Measurements from ENCODE around the gene KDM2B.
A peak's percentile ranks its signal among the peaks of the same experiment; 100 is the strongest.

KDM2B gene

DNA sequence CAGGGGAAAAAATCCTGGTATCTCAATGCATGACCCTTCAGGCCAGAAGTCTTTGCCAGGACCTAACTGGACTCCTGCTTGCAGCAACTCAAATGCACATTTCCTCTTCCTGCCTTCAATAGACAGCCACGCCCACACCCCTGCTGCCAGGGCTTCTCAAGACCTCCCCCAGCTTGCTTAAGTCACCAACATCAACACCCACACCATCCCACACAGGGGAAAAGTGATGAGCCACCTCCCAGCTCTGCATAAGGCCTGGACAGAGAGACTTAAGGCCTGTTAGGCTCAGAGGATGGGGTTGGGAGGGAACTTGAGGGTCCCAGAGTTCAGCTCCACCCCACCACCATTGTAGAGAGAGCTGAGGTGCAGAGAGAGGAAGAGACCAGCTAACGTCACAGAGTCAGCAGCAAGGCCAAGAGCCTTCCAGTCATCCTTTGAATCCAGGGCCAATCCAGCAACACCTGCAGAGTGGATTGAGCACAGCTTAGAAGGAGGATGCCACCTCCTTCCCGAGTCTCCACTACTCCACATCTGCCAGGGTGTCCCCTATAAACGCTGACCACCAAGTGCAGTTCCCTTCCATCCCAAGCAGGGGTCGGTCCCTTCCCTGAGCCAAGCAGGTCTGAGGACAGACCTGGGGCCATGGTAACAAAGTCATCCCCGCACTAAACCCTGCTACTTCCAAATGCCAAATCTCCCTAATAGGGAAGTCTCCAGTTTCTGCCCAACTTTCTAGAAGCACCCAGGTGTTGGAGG lies 50.0 kb downstream of the KDM2B start:
- DNase-seq (ENCODE audit: low read depth): peak; percentile 50

DNA sequence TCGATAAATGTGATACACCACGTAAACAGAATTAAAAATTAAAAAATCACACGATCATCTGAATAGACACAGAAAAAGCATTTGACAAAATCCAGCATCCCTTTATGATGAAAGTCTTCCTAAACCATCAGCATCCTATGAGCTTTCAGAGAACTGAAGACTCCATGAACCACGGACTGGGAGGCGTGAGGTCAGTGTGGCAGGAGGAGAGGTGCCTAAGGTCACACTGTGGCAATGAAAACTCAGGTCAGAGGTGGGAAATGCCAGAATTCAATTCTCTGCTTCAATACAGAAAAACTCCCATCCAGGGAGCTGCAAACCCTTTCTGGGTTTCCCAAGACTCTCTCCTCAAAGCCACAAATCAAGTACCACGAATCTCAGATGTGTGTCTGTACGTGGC lies 51.6 kb downstream of the KDM2B start:
- DNase-seq (ENCODE audit: low read depth): no peak

DNA sequence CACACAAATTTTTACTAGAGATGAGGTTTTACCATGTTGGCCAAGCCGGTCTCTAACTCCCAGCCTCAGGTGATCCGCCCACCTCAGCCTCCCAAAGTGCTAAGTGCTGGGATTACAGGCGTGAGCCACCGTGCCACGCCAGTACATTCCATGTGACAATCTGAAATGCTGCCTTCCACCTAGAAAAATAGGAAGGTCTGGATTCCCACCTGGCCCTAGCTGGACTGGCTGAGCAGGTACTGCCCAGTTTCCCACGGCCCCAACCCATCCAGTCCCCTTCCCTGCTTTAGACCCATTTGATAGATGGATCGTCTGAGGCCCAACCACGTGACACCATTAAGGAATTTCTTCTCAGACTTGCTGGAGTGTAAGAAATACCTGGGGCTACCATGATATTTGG lies 55.4 kb downstream of the KDM2B start:
- no peak for DNase-seq (ENCODE audit: low read depth)

DNA sequence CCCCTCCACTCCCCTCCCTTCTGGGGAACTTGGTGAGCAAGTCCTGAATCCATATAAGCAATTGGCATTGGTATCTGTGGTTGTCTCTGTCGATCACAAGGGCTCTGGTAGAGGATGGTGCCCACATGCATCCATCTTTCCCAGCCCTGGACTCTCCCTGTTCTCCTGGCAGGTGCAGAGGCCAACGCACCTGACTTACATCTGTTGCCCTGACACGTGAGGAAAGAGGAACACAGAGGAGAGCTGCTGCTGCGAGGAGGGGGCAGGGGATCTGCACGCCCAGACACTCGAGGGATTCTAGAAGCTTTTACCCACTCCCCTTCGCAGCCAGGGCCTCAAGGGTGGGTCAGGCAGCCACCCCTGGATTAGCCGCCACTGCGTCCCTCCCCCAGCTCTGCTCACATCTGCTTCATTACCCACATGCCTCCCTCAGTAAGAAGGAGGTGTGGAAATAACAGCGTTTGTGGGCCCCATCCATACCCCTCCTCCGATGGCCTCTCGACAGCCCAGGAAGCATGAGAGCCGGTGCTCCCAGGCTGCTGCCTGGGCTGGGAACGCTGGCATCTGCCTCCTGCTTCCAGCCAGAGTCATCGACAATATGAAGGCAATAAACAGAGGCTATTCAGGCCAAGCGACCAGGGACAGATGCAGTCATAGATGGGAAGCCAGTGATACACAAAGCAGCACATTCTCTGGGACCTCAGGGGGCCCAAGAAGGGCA lies 56.5 kb downstream of the KDM2B start:
- DNase-seq (ENCODE audit: low read depth): no peak

DNA sequence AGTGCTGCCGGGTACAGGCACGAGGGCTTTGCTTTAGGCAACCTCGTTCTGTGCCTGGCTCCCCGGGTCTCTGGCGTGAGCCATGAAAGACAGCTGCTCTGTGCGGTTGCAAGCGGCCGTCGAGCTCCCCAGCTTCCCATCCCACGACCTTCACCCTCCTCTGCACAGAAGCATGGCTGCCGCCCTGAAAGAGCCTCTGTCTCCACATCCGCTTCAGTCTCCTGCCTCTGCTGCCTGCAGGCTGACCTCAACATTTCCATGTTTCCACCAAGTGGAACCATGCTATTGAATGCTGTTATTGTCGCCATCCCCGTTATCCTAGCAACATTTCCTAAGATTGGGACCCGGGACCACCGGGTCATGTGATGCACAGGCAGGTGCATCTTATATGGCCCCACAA lies 57.1 kb downstream of the KDM2B start:
- no peak for DNase-seq (ENCODE audit: low read depth)

DNA sequence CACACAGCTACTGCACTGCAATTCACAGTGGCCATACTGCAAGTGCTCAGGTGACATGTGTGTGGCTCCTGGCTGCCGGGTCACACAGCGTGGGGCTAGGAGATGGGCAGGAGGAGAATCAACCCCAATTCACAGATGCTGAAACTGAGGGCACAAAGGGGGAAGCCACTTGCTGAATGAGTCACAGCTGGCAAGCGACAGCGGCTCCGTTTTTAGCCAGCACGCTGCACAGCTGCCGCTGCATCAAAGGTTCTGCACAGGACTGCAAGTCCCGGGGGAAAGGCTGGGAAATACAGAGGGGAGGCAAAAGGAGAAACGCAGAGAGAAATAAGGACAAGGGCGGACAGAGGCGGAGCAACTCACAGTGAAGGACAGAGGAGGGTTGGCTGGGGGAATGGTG lies 57.9 kb downstream of the KDM2B start:
- no peak for DNase-seq (ENCODE audit: low read depth)

DNA sequence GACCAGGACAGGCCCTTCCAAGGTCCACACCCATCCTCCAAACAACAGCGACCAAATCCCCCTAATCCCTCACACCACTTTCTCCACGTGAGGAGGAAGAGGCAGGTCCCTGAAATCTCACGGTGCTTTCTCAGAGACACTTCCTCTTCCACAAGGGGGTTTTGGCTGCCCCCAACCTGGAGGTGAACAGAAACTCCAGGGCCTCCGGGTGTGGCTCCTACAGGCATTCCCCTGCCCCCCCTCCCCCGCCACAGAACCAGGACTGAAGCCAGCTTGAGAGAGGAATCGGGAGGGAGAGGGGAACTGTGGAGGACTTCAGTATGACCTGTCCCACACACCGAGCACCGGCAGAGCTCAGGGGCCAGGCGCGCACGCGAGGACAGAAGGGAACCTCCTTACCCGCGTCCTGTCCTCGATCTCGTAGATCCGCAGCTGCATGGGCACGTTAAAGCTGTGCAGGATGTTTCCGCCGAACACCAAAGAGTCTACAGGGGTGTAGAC lies 60.2 kb downstream of the KDM2B start:
- no peak for DNase-seq (ENCODE audit: low read depth)

DNA sequence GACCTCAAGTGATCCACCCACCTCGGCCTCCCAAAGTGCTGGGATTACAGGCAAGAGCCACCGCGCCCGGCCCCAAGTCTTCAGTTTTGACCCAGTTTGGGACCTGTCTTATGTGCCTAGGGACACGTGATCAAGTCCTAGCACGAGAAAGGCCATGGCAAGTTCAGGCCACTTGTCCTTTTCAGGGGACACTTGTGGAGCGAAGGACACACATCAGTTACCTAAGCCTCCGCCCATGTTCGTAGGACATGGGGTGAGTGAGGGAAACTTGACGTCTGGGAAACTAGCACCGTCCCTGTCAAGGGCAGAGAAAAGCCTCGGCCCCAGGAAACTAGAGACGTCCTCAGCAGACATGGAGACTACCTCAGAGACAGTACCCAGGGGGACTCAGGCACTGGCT lies 60.7 kb downstream of the KDM2B start:
- DNase-seq (ENCODE audit: low read depth): no peak

DNA sequence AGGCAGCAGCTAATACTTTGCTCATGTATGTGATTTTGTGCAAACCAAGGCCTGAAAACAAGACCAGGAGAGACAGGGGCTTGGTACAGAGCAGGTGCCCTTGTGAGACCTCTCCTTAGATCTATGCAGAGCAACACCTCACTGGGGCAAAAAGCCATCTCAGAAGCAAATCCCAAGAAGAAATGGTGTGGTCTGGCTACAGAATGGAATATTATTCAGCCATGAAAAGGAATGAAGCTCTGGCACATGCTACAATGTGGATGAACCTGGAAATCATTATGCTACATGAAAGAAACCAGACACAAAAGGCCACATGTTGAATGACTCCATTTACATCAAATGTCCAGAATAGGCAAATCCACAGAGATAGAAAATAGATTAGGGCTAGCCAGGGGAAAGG lies 61.6 kb downstream of the KDM2B start:
- DNase-seq (ENCODE audit: low read depth): no peak

DNA sequence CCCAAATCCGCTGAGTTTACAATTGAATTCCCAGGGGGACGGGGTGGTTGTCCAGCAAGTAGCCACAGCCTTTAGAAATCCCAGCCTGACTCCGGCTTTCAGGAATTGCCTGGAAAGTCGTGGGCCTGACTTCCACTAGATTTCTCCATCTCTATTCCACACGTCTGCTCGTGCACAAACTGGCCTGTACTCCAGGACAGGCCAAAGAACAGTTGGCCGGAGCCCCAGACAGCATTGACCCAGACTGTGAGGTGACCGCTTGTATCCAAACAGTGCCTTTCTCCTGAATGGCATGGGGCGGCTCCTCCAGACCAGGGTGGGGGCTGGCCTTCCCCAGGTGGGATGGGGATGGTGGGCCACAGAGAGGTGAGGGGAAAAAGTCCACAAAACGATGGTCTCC lies 62.2 kb downstream of the KDM2B start:
- no peak for DNase-seq (ENCODE audit: low read depth)

DNA sequence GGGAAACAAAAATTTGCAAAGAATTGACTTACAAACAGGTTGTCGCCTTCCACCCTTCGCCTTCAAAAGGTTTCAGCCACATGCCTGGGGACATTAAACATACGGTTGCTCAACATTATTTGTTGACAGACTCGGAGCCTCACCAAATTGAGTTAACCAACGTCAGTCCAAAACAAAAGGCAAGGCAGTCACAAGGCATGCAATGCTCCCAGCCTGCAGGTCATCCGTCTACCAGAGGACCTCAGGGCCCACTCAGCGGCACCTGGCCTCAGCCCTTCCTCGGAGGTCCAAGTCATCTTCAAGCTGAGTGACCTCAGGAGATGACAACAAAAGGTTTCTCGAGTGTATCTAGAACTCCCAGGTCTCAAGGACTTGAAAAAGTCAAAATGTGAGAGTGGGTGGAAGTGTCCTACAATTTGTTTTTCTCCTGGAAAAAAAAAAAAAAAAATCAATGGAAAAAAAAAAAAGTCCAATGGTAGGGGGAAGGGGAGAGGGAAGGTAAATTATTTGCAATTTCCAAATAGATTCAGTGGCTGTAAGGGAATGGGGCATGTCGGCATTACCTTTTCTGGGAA lies 64.3 kb downstream of the KDM2B start:
- DNase-seq (ENCODE audit: low read depth): no peak

DNA sequence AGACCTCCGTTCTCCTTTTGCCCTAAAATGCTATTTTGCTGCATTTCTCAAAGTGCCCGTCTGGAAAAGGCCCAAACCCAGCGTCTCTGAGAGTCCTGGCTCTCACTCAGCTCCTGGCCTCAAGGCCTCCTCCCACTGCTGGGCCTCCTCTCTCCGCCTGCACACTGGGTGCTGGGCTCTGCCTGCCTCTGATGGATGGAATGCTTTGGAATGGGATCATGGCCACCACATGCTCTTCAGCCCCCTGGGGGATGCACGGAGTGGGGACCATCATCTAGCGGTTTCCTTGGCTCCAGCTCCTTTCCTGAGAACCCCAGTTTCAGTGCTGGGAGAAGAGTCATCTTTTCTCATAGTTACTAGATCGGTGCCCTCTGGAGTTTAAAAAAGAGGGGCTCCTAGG lies 65.2 kb downstream of the KDM2B start:
- DNase-seq (ENCODE audit: low read depth): no peak

DNA sequence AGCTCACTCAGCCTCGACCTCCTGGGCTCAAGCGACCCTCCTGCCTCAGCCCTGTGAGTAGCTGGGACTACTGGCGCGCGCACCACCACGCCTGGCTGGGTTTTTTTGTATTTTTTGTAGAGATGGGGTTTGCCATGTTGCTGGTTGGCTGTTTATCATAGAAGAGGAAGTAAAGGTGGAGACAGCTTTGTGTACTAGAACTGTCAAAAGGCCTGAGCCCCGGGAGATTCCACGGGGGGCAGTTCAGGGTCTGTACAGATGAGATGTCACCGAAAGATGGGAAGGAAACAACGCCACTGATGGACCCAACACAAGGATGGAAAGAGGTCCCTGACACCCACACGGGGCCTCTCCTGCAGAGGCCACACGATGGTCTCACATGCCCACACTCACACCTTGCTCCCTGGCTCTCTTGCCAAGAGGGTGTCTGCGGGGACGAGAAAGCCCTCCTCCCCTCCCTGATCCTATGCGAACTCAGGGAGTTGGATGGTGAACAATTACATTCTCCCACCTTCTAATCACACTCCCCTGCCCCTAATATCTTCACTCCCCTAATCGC lies 66.6 kb downstream of the KDM2B start:
- no peak for DNase-seq (ENCODE audit: low read depth)

DNA sequence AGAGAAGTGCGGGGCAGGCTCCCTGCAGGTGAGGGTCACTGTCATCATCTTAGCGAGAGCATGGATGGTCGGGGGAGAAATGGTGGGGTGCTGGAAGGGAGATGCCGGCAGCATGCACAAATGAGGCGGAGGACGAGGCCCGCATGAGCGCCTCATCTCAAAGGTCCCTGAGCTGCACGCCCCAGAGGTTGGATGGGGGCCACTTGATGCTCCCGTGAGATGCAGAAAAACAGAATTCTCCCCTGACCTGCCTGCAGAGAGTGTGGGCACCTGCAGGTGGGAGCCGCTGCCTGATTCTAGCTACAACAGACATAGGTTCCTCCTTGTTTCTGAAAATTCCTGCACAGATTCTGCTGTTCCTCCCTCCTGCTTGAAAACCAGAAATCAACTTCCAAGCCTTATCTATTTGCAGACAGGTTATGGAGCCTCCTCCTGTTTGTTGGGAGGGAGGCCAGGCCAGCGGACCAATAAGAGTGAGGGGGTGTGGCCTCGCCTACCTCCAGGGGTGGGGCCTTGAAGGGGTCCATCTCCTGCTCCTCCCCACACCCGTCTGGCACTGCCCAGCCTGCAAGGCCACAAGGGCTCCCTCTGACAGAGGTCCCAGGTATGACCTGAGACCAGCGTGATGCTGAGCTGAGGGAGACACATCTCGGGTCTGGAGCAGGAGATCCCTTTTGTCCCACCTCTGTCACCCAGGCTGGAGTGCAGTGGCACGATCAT lies 67.2 kb downstream of the KDM2B start:
- DNase-seq (ENCODE audit: low read depth): no peak

DNA sequence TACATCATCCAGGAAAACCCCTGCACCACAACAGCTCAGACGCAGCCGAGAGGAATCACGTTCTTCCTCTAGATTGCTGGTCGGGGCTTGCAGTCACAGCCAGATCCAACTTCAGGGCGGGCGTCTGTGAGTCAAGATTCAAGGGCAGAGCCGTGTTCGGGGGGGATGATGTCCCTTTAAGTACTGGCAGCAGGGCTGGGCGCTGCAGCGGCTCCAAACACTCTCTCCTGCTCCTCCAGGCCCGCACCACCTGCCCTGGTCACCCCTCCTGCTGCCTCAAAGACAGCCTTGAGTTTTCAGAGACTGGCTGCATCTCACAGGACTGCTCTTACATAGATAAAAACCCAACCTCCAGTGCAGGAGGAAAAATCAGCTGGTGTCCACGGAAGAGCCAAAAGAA lies 68.3 kb downstream of the KDM2B start:
- no peak for DNase-seq (ENCODE audit: low read depth)

DNA sequence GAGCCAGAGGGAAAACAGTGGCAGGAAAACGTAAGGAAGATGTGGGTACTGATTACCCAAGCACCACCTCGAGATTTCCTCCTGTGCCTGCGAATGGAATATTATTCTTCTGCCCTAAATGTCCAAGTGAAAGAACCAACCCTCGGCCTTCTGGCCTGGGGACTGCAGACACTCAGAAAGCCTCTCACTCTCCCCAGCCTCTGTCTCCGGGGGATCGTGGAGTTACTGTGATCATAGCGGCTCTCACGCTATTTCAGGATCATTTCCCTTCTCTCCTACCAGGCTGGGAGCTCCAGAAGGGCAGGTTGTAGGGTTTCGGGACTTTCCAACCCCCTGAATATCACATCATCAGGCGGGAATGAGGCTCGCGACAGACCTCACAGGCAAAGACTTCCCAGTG lies 68.9 kb downstream of the KDM2B start:
- DNase-seq (ENCODE audit: low read depth): no peak

DNA sequence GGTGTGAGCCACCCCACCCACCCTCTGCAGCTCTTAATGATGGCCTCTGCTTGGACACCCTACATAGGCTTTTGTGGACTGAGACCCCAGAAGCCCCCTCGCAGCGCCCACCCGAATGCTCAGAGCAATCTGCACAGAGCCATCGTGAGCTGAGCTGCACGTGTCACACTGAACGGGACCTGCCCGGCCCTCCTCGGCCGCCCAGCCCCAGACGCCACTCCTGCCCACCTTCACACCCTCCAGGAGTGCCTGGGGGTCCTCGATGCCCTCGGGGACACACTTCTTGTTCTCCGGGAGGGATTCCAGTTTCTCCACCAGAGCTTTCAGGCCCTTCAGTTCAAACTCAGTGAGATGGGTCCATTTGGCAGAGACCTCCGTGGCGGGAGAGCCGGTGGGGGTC lies 71.5 kb downstream of the KDM2B start:
- DNase-seq (ENCODE audit: low read depth): no peak

DNA sequence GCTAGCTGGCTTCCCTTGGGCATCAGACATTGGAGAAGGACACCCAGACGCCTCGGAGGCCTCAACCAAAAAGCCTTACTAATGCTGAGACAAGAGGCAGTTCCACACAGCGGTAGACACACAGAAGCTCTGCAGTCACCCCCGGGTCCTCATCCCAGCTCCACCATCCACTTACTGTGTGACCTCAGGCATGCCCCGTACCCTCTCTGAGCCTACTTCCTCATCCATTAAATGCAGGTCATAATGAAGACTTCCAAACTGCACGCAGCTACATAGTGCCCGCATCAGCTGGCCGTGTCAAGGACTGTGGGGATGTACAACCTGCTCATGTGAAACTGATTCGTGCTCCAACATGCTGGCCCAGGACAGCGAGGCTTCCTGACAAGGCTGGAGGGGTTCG lies 72.3 kb downstream of the KDM2B start:
- no peak for DNase-seq (ENCODE audit: low read depth)

DNA sequence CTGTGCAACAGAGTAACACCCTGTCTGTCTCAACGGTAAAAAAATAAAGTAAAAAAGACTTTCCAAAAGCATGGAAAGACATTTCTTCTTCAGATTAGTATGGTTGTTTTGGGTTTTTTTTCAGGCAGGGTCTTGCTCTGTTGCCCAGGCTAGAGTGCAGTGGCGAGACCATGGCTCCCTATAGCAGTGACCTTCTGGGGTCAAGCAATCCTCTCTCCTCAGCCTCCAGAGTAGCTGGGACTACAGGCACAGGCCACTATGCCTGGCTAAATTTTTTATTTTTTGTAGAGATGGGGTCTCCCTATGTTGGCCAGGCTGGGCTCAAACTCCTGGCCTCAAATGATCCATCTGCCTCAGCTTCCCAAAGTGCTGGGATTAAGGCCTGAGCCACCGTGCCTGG lies 72.8 kb downstream of the KDM2B start:
- no peak for DNase-seq (ENCODE audit: low read depth)

DNA sequence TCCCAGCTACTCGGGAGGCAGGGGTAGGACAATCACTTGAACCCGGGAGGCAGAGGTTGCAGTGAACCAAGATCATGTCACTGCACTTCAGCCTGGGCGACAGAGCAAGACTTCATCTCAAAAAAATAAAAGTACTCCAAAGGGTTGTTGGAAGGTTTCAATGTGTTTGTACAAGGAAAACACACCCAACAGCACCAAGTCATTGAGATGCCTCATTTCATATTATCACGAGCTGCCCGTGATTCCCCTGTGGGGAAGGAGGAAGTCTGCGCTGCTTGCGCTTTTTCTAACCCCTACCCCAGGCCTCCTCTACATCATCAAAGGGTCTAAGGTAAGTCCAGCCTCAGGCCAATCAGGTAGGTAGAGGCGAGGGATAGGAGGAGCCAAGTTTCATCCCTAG lies 73.6 kb downstream of the KDM2B start:
- DNase-seq (ENCODE audit: low read depth): no peak

DNA sequence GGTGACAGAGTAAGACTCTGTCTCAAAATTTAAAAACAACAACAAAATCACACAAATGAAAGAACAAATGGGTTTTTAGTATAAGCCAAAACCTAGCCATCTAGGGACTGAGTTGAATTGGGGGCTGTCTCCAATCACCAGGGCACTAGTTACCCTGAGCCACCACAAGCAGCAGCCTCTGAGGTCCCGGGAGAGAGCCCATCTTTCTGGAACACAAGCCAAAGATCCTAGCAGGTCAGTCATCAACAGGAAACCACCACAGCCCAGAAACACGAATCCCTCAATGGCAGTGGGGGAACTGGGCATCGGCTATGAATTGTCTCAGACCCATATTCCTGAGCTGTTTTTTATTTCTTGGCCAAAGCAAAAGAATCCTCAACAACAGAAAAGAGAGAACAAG lies 75.3 kb downstream of the KDM2B start:
- DNase-seq (ENCODE audit: low read depth): no peak

DNA sequence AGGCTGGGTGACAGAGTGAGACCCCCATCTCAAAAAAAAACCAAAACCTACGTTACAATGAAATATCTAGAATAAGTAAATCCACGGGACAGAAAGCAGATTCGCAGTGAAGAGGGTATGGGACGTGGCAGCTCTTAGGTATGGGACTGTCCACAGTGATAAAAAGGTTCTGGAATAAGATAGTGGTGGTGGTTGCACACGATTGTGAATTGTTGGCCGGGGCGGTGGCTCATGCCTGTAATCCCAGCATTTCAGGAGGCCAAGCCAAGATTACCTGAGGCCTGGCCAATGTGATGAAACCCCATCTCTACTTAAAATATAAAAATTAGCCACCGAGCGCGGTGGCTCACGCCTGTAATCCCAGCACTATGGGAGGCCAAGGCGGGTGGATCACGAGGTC lies 76.3 kb downstream of the KDM2B start:
- no peak for DNase-seq (ENCODE audit: low read depth)
